Lower leg skin (tissue), 3 donors: ENCODE measurements around the gene IL23R.

ENCODE experiments used
- CTCF ChIP-seq, 3 donors: fragments of 450-650 bp; IDR thresholded peaks; one replicate each; pipeline ENCODE4 v1.5.1; 2016; ENCODE audit warnings: antibody characterized with exemption in 3 of 3, mild to moderate bottlenecking in 3 of 3, moderate library complexity in 2 of 3
- POLR2A ChIP-seq, 2 donors: fragments of 450-650 bp; IDR thresholded peaks; one replicate each; pipeline ENCODE4 v1.6.1; 2016 to 2017; ENCODE audit warnings: antibody characterized with exemption in 2 of 2, mild to moderate bottlenecking in 1 of 2, moderate library complexity in 1 of 2

- TF ChIP-seq POLR2A (IDR thresholded peaks at IDR 0.05) (no peak), CTCF (IDR thresholded peaks at IDR 0.05) (no peak)
These were observed 17.6 kb upstream of the IL23R start for GRCh38 chr1:67148516-67149178.
